ENCODE results near the gene PHKG1. TPM values are rescaled to one million over a fixed set of nuclear protein-coding genes. Genes with fewer than 3 reads are reported as not detected.
A peak's percentile ranks its signal among the peaks of the same experiment; 100 is the strongest.
"Not testable (repeated sequence)": the region's sequence is repeated elsewhere in the genome, so short reads cannot be mapped to it uniquely, and the experiment has no call there.

The PHKG1 gene
- total RNA-seq, 1 experiment from 2014 or later = 1.1 TPM

DNA sequence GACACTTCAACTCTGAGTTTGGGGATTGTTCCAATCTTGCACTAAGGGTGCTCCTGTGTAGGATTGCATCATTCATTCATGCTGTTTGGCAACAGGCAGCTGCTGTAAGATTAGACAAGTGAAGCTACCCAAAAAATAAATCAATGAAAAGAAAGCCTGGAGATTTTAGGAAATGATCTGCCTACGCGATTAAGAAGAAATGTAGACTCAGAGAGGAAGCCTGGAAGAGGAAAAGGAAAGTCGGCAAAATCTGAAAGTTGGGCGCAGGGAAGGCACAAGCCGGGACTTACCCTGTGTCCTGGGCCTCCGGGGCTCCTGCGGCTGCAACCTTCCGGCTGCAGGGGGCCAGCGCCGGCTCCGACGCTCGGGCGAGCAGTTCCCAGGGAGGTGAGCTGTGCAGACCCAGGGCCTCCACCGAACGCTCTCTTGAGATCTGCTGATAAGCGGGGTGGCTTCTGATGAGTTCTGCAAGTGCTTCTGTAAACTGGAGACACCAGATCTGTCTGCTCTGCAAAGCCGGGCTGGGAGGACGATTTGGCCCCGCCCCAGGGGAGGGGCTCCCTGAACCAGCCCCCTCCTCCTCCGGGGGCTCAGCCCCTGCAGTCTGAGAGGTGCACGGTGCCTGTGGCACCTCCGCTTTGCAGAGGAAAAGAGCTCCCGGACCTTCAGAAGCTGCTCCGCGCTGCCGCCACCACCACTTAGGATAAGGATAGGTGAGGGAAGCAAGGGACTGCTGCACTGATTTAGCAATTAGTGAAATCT, 58.9 kb downstream of the PHKG1 start:
- Histone ChIP-seq H3K9ac (ENCODE audit: low read length) (peak overlapping the region; percentile 54), H3K9me3 (ENCODE audit: control insufficient read depth in 1 of 2, insufficient read depth in 1 of 2, low read depth in 1 of 2, low read length in 2 of 2) (no peaks in the 10 kb centered on the region), H3K4me1 (ENCODE audit: control insufficient read depth in 1 of 2, insufficient read depth in 2 of 2, low read length in 2 of 2) (peaks cover 8 to 18% of the 10 kb centered on the region in 2 experiments; a peak in 2 of 4 replicates), H4K20me1 (ENCODE audit: insufficient read depth) (no peaks in the 10 kb centered on the region), H3K27ac (ENCODE audit: low read depth, low read length) (peak overlapping the region; percentile 82), H2AFZ (ENCODE audit: low read depth, low read length, poor library complexity, severe bottlenecking) (peak overlapping the region; percentile 44), H3K4me2 (ENCODE audit: low read length) (peak overlapping the region; percentile 97), H3K79me2 (ENCODE audit: insufficient read depth, low read length) (no peaks in the 10 kb centered on the region), H3K27me3 (ENCODE audit: insufficient read depth, low read length) (no peaks in the 10 kb centered on the region), H3K9me2 (ENCODE audit: insufficient read depth) (no peaks in the 10 kb centered on the region), H3K36me3 (ENCODE audit: control insufficient read depth in 1 of 2, insufficient read depth in 2 of 2, low read length in 2 of 2) (peaks cover 2 to 4% of the 10 kb centered on the region in 2 experiments; a peak in 3 of 4 replicates), H3K4me3 (replicated peaks in 1 of 2; ENCODE audit: low read depth in 1 of 2, low read length in 2 of 2) (peak overlapping the region; percentile 62 to 66)
- DNase-seq (ENCODE audit: low read depth, low spot score) = peak; percentile 37
- intact Hi-C loops (cut with micrococcal nuclease) = loop anchor here (2.0 to 5.0 kb wide), 2 partner anchors 15 to 38 kb away; no protein-coding TSS in a partner anchor
- TF ChIP-seq, protein P1, sequence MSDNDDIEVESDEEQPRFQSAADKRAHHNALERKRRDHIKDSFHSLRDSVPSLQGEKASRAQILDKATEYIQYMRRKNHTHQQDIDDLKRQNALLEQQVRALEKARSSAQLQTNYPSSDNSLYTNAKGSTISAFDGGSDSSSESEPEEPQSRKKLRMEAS (IDR thresholded peaks at IDR 0.05) = peak; percentile 42
- TF ChIP-seq CEBPB (IDR thresholded peaks at IDR 0.05; ENCODE audit: low read depth) (peak; percentile 82), EGR1 (IDR thresholded peaks at IDR 0.05; ENCODE audit: low read depth) (no peak), ZFX (IDR thresholded peaks at IDR 0.05) (no peak), ZNF274 (IDR thresholded peaks at IDR 0.05; ENCODE audit: low read depth, low read length) (no peak), POLR2AphosphoS5 (IDR thresholded peaks at IDR 0.05; ENCODE audit: low read depth, low read length) (peak; percentile 84), SIN3A (IDR thresholded peaks at IDR 0.05; ENCODE audit: low read depth) (0 out of 2 replicates have a peak, but pooled peaks have one; percentile 48)
- TF ChIP-seq, protein P2, sequence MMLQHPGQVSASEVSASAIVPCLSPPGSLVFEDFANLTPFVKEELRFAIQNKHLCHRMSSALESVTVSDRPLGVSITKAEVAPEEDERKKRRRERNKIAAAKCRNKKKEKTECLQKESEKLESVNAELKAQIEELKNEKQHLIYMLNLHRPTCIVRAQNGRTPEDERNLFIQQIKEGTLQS (IDR thresholded peaks at IDR 0.05) = peak; percentile 58; the same call in 1 of the 2 replicates
- TF ChIP-seq, protein P3, sequence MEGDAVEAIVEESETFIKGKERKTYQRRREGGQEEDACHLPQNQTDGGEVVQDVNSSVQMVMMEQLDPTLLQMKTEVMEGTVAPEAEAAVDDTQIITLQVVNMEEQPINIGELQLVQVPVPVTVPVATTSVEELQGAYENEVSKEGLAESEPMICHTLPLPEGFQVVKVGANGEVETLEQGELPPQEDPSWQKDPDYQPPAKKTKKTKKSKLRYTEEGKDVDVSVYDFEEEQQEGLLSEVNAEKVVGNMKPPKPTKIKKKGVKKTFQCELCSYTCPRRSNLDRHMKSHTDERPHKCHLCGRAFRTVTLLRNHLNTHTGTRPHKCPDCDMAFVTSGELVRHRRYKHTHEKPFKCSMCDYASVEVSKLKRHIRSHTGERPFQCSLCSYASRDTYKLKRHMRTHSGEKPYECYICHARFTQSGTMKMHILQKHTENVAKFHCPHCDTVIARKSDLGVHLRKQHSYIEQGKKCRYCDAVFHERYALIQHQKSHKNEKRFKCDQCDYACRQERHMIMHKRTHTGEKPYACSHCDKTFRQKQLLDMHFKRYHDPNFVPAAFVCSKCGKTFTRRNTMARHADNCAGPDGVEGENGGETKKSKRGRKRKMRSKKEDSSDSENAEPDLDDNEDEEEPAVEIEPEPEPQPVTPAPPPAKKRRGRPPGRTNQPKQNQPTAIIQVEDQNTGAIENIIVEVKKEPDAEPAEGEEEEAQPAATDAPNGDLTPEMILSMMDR (IDR thresholded peaks at IDR 0.05 in 2 of 3, conservative IDR thresholded peaks at IDR 0.05 in 1 of 3; ENCODE audit: borderline replicate concordance in 1 of 3, insufficient read depth in 1 of 3, low read depth in 2 of 3, low read length in 2 of 3) = peak in 2 of 3 experiments; percentile 38 to 40; a peak in 4 of 6 replicates
- peak; percentile 94 for ATAC-seq
- CTCF ChIA-PET = interaction anchor here (1.2 kb wide), 1 partner anchor 17 kb away, joined by 3 read pairs; the partner anchor contains the start of genes CCT6A and PSPH
- no TSS peak for BruUV-seq (replicated peaks)
- POLR2A ChIA-PET = interaction anchor here (0.6 to 3.0 kb wide), 5 partner anchors 15 to 72 kb away, joined by 3 to 23 read pairs (median 3); partner anchors contain the start of genes CCT6A and PSPH
- RAD21 ChIA-PET (ENCODE audit: low non-redundant PET in 1 of 2, low total read pairs in 2 of 2, uncharacterized antibody in 2 of 2, unreplicated experiment in 2 of 2) = interaction anchor here in 1 of 2 experiments (0.8 kb wide), 1 partner anchor 15 kb away, joined by 3 read pairs; no protein-coding TSS in a partner anchor

DNA sequence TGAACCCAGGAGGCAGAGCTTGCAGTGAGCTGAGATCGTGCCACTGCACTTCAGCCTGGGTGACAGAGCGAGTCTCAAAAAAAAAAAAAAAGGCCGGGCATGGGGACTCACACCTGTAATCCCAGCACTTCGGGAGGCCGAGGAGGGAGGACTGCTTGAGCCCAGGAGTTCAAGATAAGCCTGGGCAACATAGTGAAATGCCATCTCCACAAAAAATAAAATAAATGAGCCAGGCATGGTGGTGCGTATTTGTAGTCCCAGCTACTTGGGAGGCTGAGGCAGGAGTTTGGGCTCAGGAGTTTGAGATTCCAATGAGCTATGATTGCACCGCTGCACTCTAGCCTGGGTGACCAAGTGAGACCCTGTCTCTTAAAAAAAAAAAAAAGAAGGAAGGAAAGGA, 60.2 kb downstream of the PHKG1 start:
- H3K9me2 ChIP-seq (ENCODE audit: insufficient read depth); H3K79me2 ChIP-seq (ENCODE audit: insufficient read depth, low read length); H3K27me3 ChIP-seq (ENCODE audit: insufficient read depth, low read length); ATAC-seq; BruUV-seq (replicated peaks); H3K36me3 ChIP-seq (ENCODE audit: control insufficient read depth in 1 of 2, insufficient read depth in 2 of 2, low read length in 2 of 2); RAD21 ChIA-PET (ENCODE audit: low non-redundant PET in 1 of 2, low total read pairs in 2 of 2, uncharacterized antibody in 2 of 2, unreplicated experiment in 2 of 2); POLR2A ChIA-PET; H3K4me3 ChIP-seq (replicated peaks in 1 of 2; ENCODE audit: low read depth in 1 of 2, low read length in 2 of 2); H3K9me3 ChIP-seq (ENCODE audit: control insufficient read depth in 1 of 2, insufficient read depth in 1 of 2, low read depth in 1 of 2, low read length in 2 of 2); H4K20me1 ChIP-seq (ENCODE audit: insufficient read depth); H3K9ac ChIP-seq (ENCODE audit: low read length); CTCF ChIA-PET; H3K27ac ChIP-seq (ENCODE audit: low read depth, low read length); H2AFZ ChIP-seq (ENCODE audit: low read depth, low read length, poor library complexity, severe bottlenecking); DNase-seq (ENCODE audit: low read depth, low spot score); H3K4me2 ChIP-seq (ENCODE audit: low read length): not testable (repeated sequence)
- intact Hi-C loops (cut with micrococcal nuclease) = loop anchor here (5.0 kb wide), 1 partner anchor 40 kb away; no protein-coding TSS in a partner anchor
- H3K4me1 ChIP-seq (ENCODE audit: control insufficient read depth in 1 of 2, insufficient read depth in 2 of 2, low read length in 2 of 2) = peaks cover 8 to 18% of the 10 kb centered on the region in 2 experiments; a peak in 2 of 4 replicates

DNA sequence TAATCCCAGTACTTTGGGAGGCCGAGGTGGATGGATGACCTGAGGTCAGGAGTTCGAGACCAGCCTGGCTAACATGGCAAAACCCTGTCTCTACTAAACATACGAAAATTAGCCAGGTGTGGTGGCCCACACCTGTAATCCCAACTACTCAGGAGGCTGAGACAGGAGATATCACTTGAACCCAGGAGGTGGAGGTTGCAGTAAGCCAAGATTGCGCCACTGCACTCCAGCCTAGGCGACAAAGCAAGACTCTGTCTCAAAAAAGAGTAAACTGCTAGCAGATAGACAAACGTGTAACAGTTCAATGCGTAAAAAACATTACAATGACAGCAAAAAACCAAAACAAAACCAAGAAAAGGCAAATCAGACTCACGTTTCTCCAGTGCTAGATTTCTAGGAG, 61.2 kb downstream of the PHKG1 start:
- H3K79me2 ChIP-seq (ENCODE audit: insufficient read depth, low read length); H2AFZ ChIP-seq (ENCODE audit: low read depth, low read length, poor library complexity, severe bottlenecking); H3K36me3 ChIP-seq (ENCODE audit: control insufficient read depth in 1 of 2, insufficient read depth in 2 of 2, low read length in 2 of 2); H3K9me2 ChIP-seq (ENCODE audit: insufficient read depth); H3K9me3 ChIP-seq (ENCODE audit: control insufficient read depth in 1 of 2, insufficient read depth in 1 of 2, low read depth in 1 of 2, low read length in 2 of 2); BruUV-seq (replicated peaks); RAD21 ChIA-PET (ENCODE audit: low non-redundant PET in 1 of 2, low total read pairs in 2 of 2, uncharacterized antibody in 2 of 2, unreplicated experiment in 2 of 2); H3K9ac ChIP-seq (ENCODE audit: low read length); H3K27me3 ChIP-seq (ENCODE audit: insufficient read depth, low read length); DNase-seq (ENCODE audit: low read depth, low spot score); H4K20me1 ChIP-seq (ENCODE audit: insufficient read depth); POLR2A ChIA-PET; H3K4me2 ChIP-seq (ENCODE audit: low read length); H3K27ac ChIP-seq (ENCODE audit: low read depth, low read length); ATAC-seq; CTCF ChIA-PET; H3K4me3 ChIP-seq (replicated peaks in 1 of 2; ENCODE audit: low read depth in 1 of 2, low read length in 2 of 2): not testable (repeated sequence)
- intact Hi-C loops (cut with micrococcal nuclease) = loop anchor here (5.0 kb wide), 1 partner anchor 41 kb away; no protein-coding TSS in a partner anchor
- H3K4me1 ChIP-seq (ENCODE audit: control insufficient read depth in 1 of 2, insufficient read depth in 2 of 2, low read length in 2 of 2) = peaks cover 8 to 18% of the 10 kb centered on the region in 2 experiments; a peak in 2 of 4 replicates

All from HCT116 (cell line).